ENCODE measurements around the gene MEDAG.
"Not testable (repeated sequence)": the region's sequence is repeated elsewhere in the genome, so short reads cannot be mapped to it uniquely, and the experiment has no call there.

Gene MEDAG

GRCh38 chr13:30908416-30908980 is 2.4 kb downstream of the MEDAG start:
- TF ChIP-seq ZNF274 (IDR thresholded peaks at IDR 0.05; ENCODE audit: low read depth, low read length), result no peak
- H3K4me3 ChIP-seq (ENCODE audit: low read length), result no peak overlapping the region

GRCh38 chr13:30910676-30911075 is 4.6 kb downstream of the MEDAG start:
- TF ChIP-seq ZNF274 (IDR thresholded peaks at IDR 0.05; ENCODE audit: low read depth, low read length), result no peak

GRCh38 chr13:30915691-30916541 is 9.8 kb downstream of the MEDAG start:
- no peak overlapping the region for H3K4me3 ChIP-seq (ENCODE audit: low read length)
- TF ChIP-seq ZNF274 (IDR thresholded peaks at IDR 0.05; ENCODE audit: low read depth, low read length), result no peak

More at GRCh38 chr13:30910676-30911075, 4.6 kb downstream of the MEDAG start:
- no peak overlapping the region for H3K4me3 ChIP-seq (ENCODE audit: low read length)

GRCh38 chr13:30916991-30917390 is 10.9 kb downstream of the MEDAG start:
- no peak for TF ChIP-seq ZNF274 (IDR thresholded peaks at IDR 0.05; ENCODE audit: low read depth, low read length)

GRCh38 chr13:30918662-30919405 is 12.8 kb downstream of the MEDAG start:
- no peak for TF ChIP-seq ZNF274 (IDR thresholded peaks at IDR 0.05; ENCODE audit: low read depth, low read length)

More at GRCh38 chr13:30916991-30917390, 10.9 kb downstream of the MEDAG start:
- no peak overlapping the region for H3K4me3 ChIP-seq (ENCODE audit: low read length)

GRCh38 chr13:30920162-30920909 is 14.3 kb downstream of the MEDAG start:
- no peak for TF ChIP-seq ZNF274 (IDR thresholded peaks at IDR 0.05; ENCODE audit: low read depth, low read length)
- H3K4me3 ChIP-seq (ENCODE audit: low read length), result no peak overlapping the region

More at GRCh38 chr13:30918662-30919405, 12.8 kb downstream of the MEDAG start:
- H3K4me3 ChIP-seq (ENCODE audit: low read length), result no peak overlapping the region

- no peak overlapping the region for H3K4me3 ChIP-seq (ENCODE audit: low read length)
- TF ChIP-seq ZNF274 (IDR thresholded peaks at IDR 0.05; ENCODE audit: low read depth, low read length), result no peak
Measured at GRCh38 chr13:30923418-30923817, 17.3 kb downstream of the MEDAG start.

- no peak for TF ChIP-seq ZNF274 (IDR thresholded peaks at IDR 0.05; ENCODE audit: low read depth, low read length)
- no peak overlapping the region for H3K4me3 ChIP-seq (ENCODE audit: low read length)
Measured at GRCh38 chr13:30924721-30925120, 18.6 kb downstream of the MEDAG start.

GRCh38 chr13:30925429-30925828 is 19.4 kb downstream of the MEDAG start:
- no peak for TF ChIP-seq ZNF274 (IDR thresholded peaks at IDR 0.05; ENCODE audit: low read depth, low read length)
- no peak overlapping the region for H3K4me3 ChIP-seq (ENCODE audit: low read length)

GRCh38 chr13:30926781-30927180 is 20.7 kb downstream of the MEDAG start:
- H3K4me3 ChIP-seq (ENCODE audit: low read length), result no peak overlapping the region
- TF ChIP-seq ZNF274 (IDR thresholded peaks at IDR 0.05; ENCODE audit: low read depth, low read length), result no peak

GRCh38 chr13:30927188-30927587 is 21.1 kb downstream of the MEDAG start:
- not testable (repeated sequence) for H3K4me3 ChIP-seq (ENCODE audit: low read length)

- H3K4me3 ChIP-seq (ENCODE audit: low read length), result no peak overlapping the region
- no peak for TF ChIP-seq ZNF274 (IDR thresholded peaks at IDR 0.05; ENCODE audit: low read depth, low read length)
Measured at GRCh38 chr13:30927595-30927994, 21.5 kb downstream of the MEDAG start.

- H3K4me3 ChIP-seq (ENCODE audit: low read length), result no peak overlapping the region
- no peak for TF ChIP-seq ZNF274 (IDR thresholded peaks at IDR 0.05; ENCODE audit: low read depth, low read length)
Measured at GRCh38 chr13:30928978-30929377, 22.9 kb downstream of the MEDAG start.

Measured in GM08714 (cell line).